Esophagus squamous epithelium (tissue), 5 donors: ENCODE measurements around the gene LFNG. TPM values are rescaled to one million over a fixed set of nuclear protein-coding genes. Genes with fewer than 3 reads are reported as not detected.

Experiments used
- DNase-seq: peaks from one replicate; lab custom pipeline; 2025; lab: John Stamatoyannopoulos, UW
- H3K27ac ChIP-seq, 4 donors: fragments of 200-600 bp; sonication (generic); one replicate each; pipeline ENCODE4 v1.5.1; 2016 to 2019; ENCODE audit warnings: mild to moderate bottlenecking in 1 of 4
- H3K27me3 ChIP-seq, 4 donors: fragments of 200-600 bp; sonication (generic); 1 replicate in 3 of 4; 2 replicates in 1 of 4; pipeline versions ENCODE4 v1.5.1 to v1.6.0; 2017 to 2021; ENCODE audit warnings: antibody characterized with exemption in 1 of 4
- H3K36me3 ChIP-seq, 3 donors: fragments of 200-600 bp; sonication (generic); one replicate each; pipeline ENCODE4 v1.5.1; 2016 to 2019
- H3K4me1 ChIP-seq, 3 donors: fragments of 200-600 bp; sonication (generic); one replicate each; pipeline ENCODE4 v1.5.1; 2017 to 2019
- H3K4me3 ChIP-seq, 4 donors: fragments of 200-600 bp; sonication (generic); 1 replicate in 3 of 4; 2 replicates in 1 of 4; pipeline ENCODE4 v1.5.1; 2016 to 2019; ENCODE audit warnings: mild to moderate bottlenecking in 2 of 4, moderate library complexity in 1 of 4
- H3K9me3 ChIP-seq, 3 donors: fragments of 200-600 bp; sonication (generic); one replicate each; pipeline ENCODE4 v1.5.1; 2016 to 2019
- CTCF ChIP-seq, 6 experiments: fragments of 450-650 bp in 4 of 6; fragments of 200-600 bp in 2 of 6; sonication (generic) in 2 of 6; IDR thresholded peaks; one replicate each; pipeline ENCODE4 v1.5.1; 2016 to 2019; ENCODE audit warnings: antibody characterized with exemption in 6 of 6, mild to moderate bottlenecking in 4 of 6, moderate library complexity in 4 of 6
- POLR2A ChIP-seq, 4 donors: fragments of 450-650 bp; IDR thresholded peaks; one replicate each; pipeline ENCODE4 v1.6.1; 2017; ENCODE audit warnings: antibody characterized with exemption in 4 of 4, mild to moderate bottlenecking in 4 of 4, moderate library complexity in 3 of 4
- WGBS, 2 donors: methylation state at CpG; one replicate each; pipeline ENCODE4 v1.1.5; 2018; 5-methylcytosine and 5-hydroxymethylcytosine counted together
- intact Hi-C: fragments of 100-400 bp; cut with DNase I; formaldehyde crosslinking; loops from one replicate; pipeline ENCODE4 v1.15.0; 2022
- total RNA-seq, 4 donors: library from RNA; depleted of rRNA; stranded (reverse); fragments of >200 nt; gene quantifications; one replicate each; pipeline ENCODE4 v1.1.0, GENCODE V29; 2016
- donor health status: DM: yes; HTN: yes; CAD: no.

LFNG gene
- total RNA-seq, 4 donors from 2014 or later = 6.1 to 17.2 (median 11.9) TPM

- Histone ChIP-seq H3K27me3 (peaks cover 0 to 89% (median 1%) of the 10 kb centered on the region in 4 donors), H3K36me3 (no peaks in the 10 kb centered on the region), H3K4me1 (peaks cover 11 to 24% (median 20%) of the 10 kb centered on the region in 3 donors), H3K4me3 (peak overlapping the region in 1 of 4 donors; percentile 5), H3K27ac (no peak overlapping the region), H3K9me3 (peaks cover 0 to 14% (median 9%) of the 10 kb centered on the region in 3 donors)
- peak in 1 of 6 experiments; percentile 8 for TF ChIP-seq CTCF (IDR thresholded peaks at IDR 0.05)
- TF ChIP-seq POLR2A (IDR thresholded peaks at IDR 0.05) = no peak
- no peak for DNase-seq
- intact Hi-C loops = no loop called here
- 60 to 67% methylated on average over 1 of the region's 19 CpGs for WGBS, 2 donors
Measured at GRCh38 chr7:2478800-2479199, 40.8 kb upstream of the LFNG start.

- peaks cover 11 to 24% (median 20%) of the 10 kb centered on the region in 3 donors for H3K4me1 ChIP-seq
- intact Hi-C loops = no loop called here
- no peak overlapping the region for H3K27ac ChIP-seq
- TF ChIP-seq CTCF (IDR thresholded peaks at IDR 0.05) (no peak), POLR2A (IDR thresholded peaks at IDR 0.05) (no peak)
- no peak for DNase-seq
- H3K4me3 ChIP-seq = no peak overlapping the region
- peaks cover 0 to 88% (median 1%) of the 10 kb centered on the region in 4 donors for H3K27me3 ChIP-seq
- peaks cover 0 to 14% (median 9%) of the 10 kb centered on the region in 3 donors for H3K9me3 ChIP-seq
- H3K36me3 ChIP-seq = no peaks in the 10 kb centered on the region
- WGBS, 2 donors = 68 to 83% methylated on average over 4 to 6 of the region's 16 CpGs
Measured at GRCh38 chr7:2479276-2480069, 40.1 kb upstream of the LFNG start.

GRCh38 chr7:2480070-2480408, 39.5 kb upstream of the LFNG start:
- peaks cover 11 to 24% (median 20%) of the 10 kb centered on the region in 3 donors for H3K4me1 ChIP-seq
- H3K27me3 ChIP-seq = peaks cover 0 to 89% (median 1%) of the 10 kb centered on the region in 4 donors
- no peak for DNase-seq
- H3K9me3 ChIP-seq = peaks cover 0 to 14% (median 9%) of the 10 kb centered on the region in 3 donors
- no peak overlapping the region for H3K27ac ChIP-seq
- intact Hi-C loops = no loop called here
- TF ChIP-seq CTCF (IDR thresholded peaks at IDR 0.05) = no peak
- no peak for TF ChIP-seq POLR2A (IDR thresholded peaks at IDR 0.05)
- WGBS, 2 donors = 64 to 100% methylated on average over 2 to 4 of the region's 21 CpGs
- no peaks in the 10 kb centered on the region for H3K36me3 ChIP-seq
- H3K4me3 ChIP-seq = no peak overlapping the region

GRCh38 chr7:2481195-2481594, 38.4 kb upstream of the LFNG start:
- Histone ChIP-seq H3K27ac (no peak overlapping the region), H3K4me3 (no peak overlapping the region), H3K9me3 (peaks cover 0 to 14% (median 9%) of the 10 kb centered on the region in 3 donors), H3K27me3 (peaks cover 0 to 86% (median 1%) of the 10 kb centered on the region in 4 donors), H3K36me3 (no peaks in the 10 kb centered on the region), H3K4me1 (peaks cover 11 to 24% (median 20%) of the 10 kb centered on the region in 3 donors)
- WGBS, 2 donors = 69 to 79% methylated on average over 3 to 4 of the region's 4 CpGs
- no peak for DNase-seq
- TF ChIP-seq CTCF (IDR thresholded peaks at IDR 0.05) (no peak), POLR2A (IDR thresholded peaks at IDR 0.05) (no peak)
- intact Hi-C loops = no loop called here

- H3K4me1 ChIP-seq = peaks cover 7 to 23% (median 18%) of the 10 kb centered on the region in 3 donors
- no peak overlapping the region for H3K4me3 ChIP-seq
- intact Hi-C loops = no loop called here
- H3K36me3 ChIP-seq = no peaks in the 10 kb centered on the region
- no peak for TF ChIP-seq CTCF (IDR thresholded peaks at IDR 0.05)
- TF ChIP-seq POLR2A (IDR thresholded peaks at IDR 0.05) = no peak
- peaks cover 0 to 14% (median 9%) of the 10 kb centered on the region in 3 donors for H3K9me3 ChIP-seq
- WGBS, 2 donors = 84 to 93% methylated on average over 5 to 10 of the region's 10 CpGs
- DNase-seq = no peak
- peaks cover 0 to 80% (median 0%) of the 10 kb centered on the region in 4 donors for H3K27me3 ChIP-seq
- no peak overlapping the region for H3K27ac ChIP-seq
Measured at GRCh38 chr7:2482725-2483451, 36.7 kb upstream of the LFNG start.
